Body of pancreas (tissue), 4 donors: Measurements from ENCODE around the gene LIMS1.

Experiments
- CTCF ChIP-seq, 7 experiments: fragments of 450-650 bp in 4 of 7; fragments of 200-600 bp in 3 of 7; sonication (generic) in 3 of 7; IDR thresholded peaks; one replicate each; pipeline ENCODE4 v1.5.1; 2016 to 2019; ENCODE audit warnings: antibody characterized with exemption in 7 of 7
- POLR2A ChIP-seq, 3 donors: fragments of 450-650 bp; IDR thresholded peaks; one replicate each; pipeline ENCODE4 v1.6.1; 2016; ENCODE audit warnings: antibody characterized with exemption in 3 of 3, mild to moderate bottlenecking in 2 of 3

- TF ChIP-seq CTCF (IDR thresholded peaks at IDR 0.05), result no peak
- no peak for TF ChIP-seq POLR2A (IDR thresholded peaks at IDR 0.05)
Observed at GRCh38 chr2:108640731-108641130, 106.5 kb downstream of the LIMS1 start.
